ENCODE measurements around the gene MYO1B. TPM values are rescaled to one million over a fixed set of nuclear protein-coding genes. Genes with fewer than 3 reads are reported as not detected.

The MYO1B gene
- total RNA-seq, 1 experiment from 2014 or later = 43.2 TPM

GRCh38 chr2:191376981-191377629 lies 131.9 kb downstream of the MYO1B start:
- Histone ChIP-seq H4K20me1 (ENCODE audit: control insufficient read depth, insufficient read depth, insufficient read length) (no peaks in the 10 kb centered on the region), H3T11ph (ENCODE audit: low read length) (no peak overlapping the region), H3K14ac (ENCODE audit: insufficient read depth, low read length) (no peak overlapping the region), H2BK12ac (ENCODE audit: insufficient read length, low read depth, low read length) (no peak overlapping the region), H3K9ac (ENCODE audit: extremely low read depth, insufficient read length, low read length) (no peak overlapping the region), H3K79me1 (ENCODE audit: insufficient read depth, low read depth, low read length, poor library complexity, severe bottlenecking) (no peaks in the 10 kb centered on the region), H3K23ac (ENCODE audit: insufficient read length, low read depth, low read length) (no peak overlapping the region), H3K4me2 (ENCODE audit: insufficient read depth, insufficient read length, low read length) (no peak overlapping the region), H3K56ac (ENCODE audit: insufficient read length, low read depth, low read length) (no peak overlapping the region), H4K5ac (ENCODE audit: insufficient read length, low read depth, low read length) (no peak overlapping the region), H3K4ac (ENCODE audit: low read depth, low read length) (no peak overlapping the region), H3K9me3 (ENCODE audit: control insufficient read depth, low read depth, low read length) (no peaks in the 10 kb centered on the region), H3K27me3 (ENCODE audit: insufficient read depth, low read length) (no peaks in the 10 kb centered on the region), H2BK15ac (ENCODE audit: low read depth, low read length) (no peak overlapping the region), H2BK120ac (ENCODE audit: low read depth, low read length, poor library complexity, severe bottlenecking) (no peak overlapping the region), H3K23me2 (ENCODE audit: insufficient read length, low read depth, low read length, poor library complexity, severe bottlenecking) (no peaks in the 10 kb centered on the region), H3K27ac (ENCODE audit: insufficient read length, low read depth, low read length) (no peak overlapping the region), H4K8ac (replicated peaks; ENCODE audit: insufficient read length, low read depth, low read length) (no peak overlapping the region), H2AK5ac (ENCODE audit: insufficient read length, low read length) (no peak overlapping the region), H3K18ac (ENCODE audit: insufficient read length, low read depth, low read length) (no peak overlapping the region), H3K79me2 (ENCODE audit: insufficient read depth, low read length) (no peaks in the 10 kb centered on the region), H4K91ac (ENCODE audit: insufficient read length, low read depth, low read length) (no peak overlapping the region), H2AFZ (ENCODE audit: low read length) (no peak overlapping the region), H2BK20ac (ENCODE audit: low read depth, low read length, poor library complexity, severe bottlenecking) (no peak overlapping the region), H2BK5ac (ENCODE audit: insufficient read length, low read length) (no peak overlapping the region), H3K4me1 (ENCODE audit: insufficient read depth, low read length) (peaks cover 3% of the 10 kb centered on the region; the same call in 1 of the 2 replicates)
- no peaks in the 10 kb centered on the region for H3K27me3 Mint-ChIP-seq (ENCODE audit: low read depth)
- peak overlapping the region in 1 of 3 experiments; percentile 51; a peak in 2 of 7 replicates for H3K27ac Mint-ChIP-seq
- DNase-seq = no peak
- no peak overlapping the region for H3K4me3 Mint-ChIP-seq
- H3K36me3 Mint-ChIP-seq (ENCODE audit: insufficient read depth in 1 of 3, low read depth in 3 of 3) = peaks cover 1 to 16% (median 9%) of the 10 kb centered on the region in 3 experiments; a peak in 3 of 7 replicates
- TF ChIP-seq CTCF (conservative IDR thresholded peaks at IDR 0.05) = no peak
- peaks cover 9% of the 10 kb centered on the region in 2 experiments for H3K4me1 Mint-ChIP-seq
- no peaks in the 10 kb centered on the region for H3K9me3 Mint-ChIP-seq
- no CpG with 5 or more reads among the region's 3 CpGs for WGBS (ENCODE audit: extremely low coverage, insufficient read length, low lambda C conversion rate)

Data from H9 (cell line).